Posterior cingulate gyrus (tissue), 11 donors: ENCODE data around the gene DISP1.

Experiments used
- DNase-seq, 10 donors: peaks; one replicate each; pipeline versions ENCODE4 v3.0.0 to v3.0.0-alpha.2; 2020 to 2021; ENCODE audit warnings: mixed read lengths in 3 of 10
- intact Hi-C: fragments of 100-400 bp; cut with DNase I; formaldehyde crosslinking; loops from one replicate; pipeline ENCODE4 v1.15.1; 2023

The DISP1 gene

DNA sequence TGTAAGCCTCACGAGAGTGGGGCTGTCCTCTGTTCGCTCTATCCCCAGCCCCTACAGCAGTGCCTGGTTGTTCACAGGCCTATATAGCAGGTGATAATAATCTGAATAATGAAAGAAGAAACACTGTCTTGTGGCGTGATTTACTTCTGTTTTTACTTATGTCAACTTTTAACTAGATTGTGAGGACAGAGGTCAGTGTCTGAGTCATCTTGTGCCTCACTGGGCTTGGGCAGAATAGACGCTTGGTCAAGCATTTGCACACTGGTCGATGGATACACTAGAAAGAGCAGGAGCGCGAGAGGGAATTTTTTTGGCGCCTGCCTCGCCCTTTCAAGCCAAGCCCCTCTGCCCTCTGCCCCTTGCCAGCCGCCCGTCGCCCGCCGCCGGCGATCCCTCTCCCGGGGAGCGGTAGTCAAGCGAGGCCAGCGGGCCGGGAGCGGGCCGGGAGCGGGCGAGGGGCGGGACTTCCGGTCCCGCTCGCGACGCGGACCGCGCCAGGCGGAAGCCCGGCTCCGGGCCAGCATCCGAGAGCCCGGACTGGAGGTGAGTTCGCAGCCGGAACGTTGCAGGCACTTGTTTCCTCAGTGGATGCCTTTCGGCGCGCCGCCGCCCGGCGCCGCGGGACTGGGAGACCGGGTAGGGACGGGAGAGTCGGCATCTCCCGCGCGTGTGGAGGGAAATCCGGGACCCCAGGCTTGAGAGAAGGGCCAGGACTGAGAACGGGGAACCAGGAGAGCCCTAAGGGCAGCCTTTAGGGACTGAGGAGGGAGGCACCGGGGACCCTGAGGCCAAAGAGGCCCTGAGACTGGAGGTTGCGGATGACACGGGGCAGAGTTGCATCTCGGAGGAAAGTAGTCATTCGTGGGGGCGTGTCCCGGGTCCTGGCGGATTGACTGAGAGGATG lies at the start of gene DISP1:
DISP1 (plus strand) TSS at position 504 of the 904 bp plus-strand sequence. CDS start 127,785 bp downstream, outside the sequence.
- peak; percentile 56 to 96 (median 78) for DNase-seq
- intact Hi-C loops, result loop anchor here (10.0 kb wide), 1 partner anchor 130 kb away; no protein-coding TSS in a partner anchor

DNA sequence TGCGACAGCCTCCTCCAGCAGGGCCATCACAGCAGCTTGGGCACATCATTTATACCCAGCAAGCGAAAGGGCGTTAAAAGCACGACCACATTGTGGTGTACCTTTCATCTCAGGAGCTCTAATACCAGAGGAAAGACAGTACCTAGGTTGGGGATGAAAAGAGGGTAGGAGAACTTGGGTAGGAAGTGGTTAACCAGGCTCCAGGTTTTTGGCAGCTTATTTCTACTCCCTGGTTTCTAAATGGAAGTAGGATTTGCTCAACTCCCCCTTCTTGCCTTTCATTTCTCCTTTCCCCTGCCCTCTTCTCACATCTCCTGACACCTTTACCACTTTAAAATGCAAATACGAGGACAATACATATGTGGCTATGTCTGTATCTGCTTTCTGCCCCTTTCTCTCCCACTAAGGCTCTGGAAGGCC lies 47.7 kb upstream of the DISP1 start:
- DNase-seq, result no peak
- intact Hi-C loops, result no loop called here

- intact Hi-C loops, result no loop called here
- no peak for DNase-seq
These were observed 46.2 kb upstream of the DISP1 start for GRCh38 chr1:222768592-222768991.

GRCh38 chr1:222769181-222769580 lies 45.7 kb upstream of the DISP1 start:
- intact Hi-C loops, result no loop called here
- DNase-seq, result no peak

GRCh38 chr1:222769971-222770620 lies 44.7 kb upstream of the DISP1 start:
- intact Hi-C loops, result no loop called here
- no peak for DNase-seq

GRCh38 chr1:222772996-222773379 lies 41.9 kb upstream of the DISP1 start:
- no peak for DNase-seq
- intact Hi-C loops, result no loop called here

GRCh38 chr1:222777463-222777862 lies 37.4 kb upstream of the DISP1 start:
- intact Hi-C loops, result no loop called here
- no peak for DNase-seq

DNA sequence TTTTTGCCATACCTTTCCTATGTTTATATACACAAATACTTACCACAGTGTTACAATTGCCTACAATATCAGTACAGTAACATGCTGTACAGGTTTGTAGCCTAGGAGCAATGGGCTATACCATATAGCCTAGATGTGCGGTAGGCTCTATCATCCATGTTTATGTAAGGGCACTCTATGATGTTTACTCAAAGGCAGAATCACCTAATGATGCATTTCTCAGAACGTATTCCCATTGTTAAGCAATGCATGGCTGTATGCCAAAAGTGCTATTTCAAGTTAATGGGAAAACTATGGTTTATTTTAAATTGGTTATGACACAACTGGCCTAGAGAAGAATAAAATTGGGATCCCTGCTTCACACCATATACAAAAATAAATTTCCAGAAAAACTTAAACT lies 36.9 kb upstream of the DISP1 start:
- intact Hi-C loops, result no loop called here
- DNase-seq, result no peak

- DNase-seq, result no peak
- intact Hi-C loops, result no loop called here
These were observed 33.6 kb upstream of the DISP1 start for GRCh38 chr1:222781251-222781650.

DNA sequence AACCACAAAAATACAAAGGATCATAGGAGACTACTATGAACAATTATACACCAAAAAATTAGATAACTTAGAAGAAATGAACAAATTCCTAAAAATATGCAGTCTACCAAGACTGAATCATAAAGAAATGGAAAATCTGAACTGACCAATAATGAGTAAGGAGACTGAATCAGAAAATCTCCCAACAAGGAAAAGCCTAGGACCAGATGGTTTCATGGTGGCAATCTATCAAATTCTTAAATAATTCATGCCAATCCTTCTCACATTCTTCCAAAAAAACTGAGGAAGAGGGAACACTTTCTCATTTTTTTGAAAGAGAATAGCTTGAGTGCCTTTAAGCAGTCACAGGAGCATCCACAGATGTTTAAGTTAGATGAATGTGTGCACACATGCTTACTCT lies 31.8 kb upstream of the DISP1 start:
- DNase-seq, result no peak
- intact Hi-C loops, result no loop called here

- no peak for DNase-seq
- intact Hi-C loops, result no loop called here
These were observed 30.5 kb upstream of the DISP1 start for GRCh38 chr1:222784371-222784770.

- DNase-seq, result no peak
- intact Hi-C loops, result no loop called here
These were observed 29.9 kb upstream of the DISP1 start for GRCh38 chr1:222784916-222785315.

DNA sequence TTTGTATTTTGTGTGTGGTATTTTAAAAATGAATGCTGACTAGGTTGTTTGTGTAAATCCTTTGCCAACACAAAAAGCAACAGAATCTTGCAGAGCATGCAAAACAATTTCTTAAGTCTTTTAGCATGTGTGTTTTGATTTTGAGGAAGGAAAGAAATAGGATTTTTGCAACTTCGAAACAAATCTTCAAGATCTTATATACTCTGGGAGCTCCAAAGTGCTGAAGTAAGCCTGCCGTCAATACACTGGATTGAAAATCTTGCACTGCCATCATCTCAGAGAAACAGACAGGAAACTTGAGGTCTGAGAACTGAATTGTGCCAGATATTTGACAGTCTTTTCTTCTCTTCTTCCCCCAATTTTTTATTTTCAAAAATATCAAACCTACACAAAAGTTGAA lies 29.3 kb upstream of the DISP1 start:
- intact Hi-C loops, result no loop called here
- DNase-seq, result no peak

DNA sequence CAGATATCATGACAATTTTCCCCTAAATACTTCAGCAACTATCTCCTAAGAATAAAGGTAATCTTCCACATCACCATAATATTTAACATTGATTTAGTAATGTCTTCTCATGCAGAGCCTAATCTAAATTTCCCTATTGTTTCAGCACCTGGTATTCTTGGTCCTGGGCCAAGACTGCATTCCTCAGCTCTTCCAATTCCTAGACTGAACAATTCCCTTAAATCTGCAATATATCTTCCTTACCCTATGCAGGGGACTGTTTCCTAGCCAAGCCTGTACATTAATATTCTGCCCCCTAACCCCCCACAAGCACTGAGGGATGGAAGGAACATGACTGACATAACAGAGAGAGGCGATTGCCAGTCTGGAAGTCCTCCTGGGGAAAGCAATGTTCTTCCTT lies 28.7 kb upstream of the DISP1 start:
- intact Hi-C loops, result no loop called here
- no peak for DNase-seq

GRCh38 chr1:222787729-222788128 lies 27.1 kb upstream of the DISP1 start:
- intact Hi-C loops, result no loop called here
- no peak for DNase-seq

DNA sequence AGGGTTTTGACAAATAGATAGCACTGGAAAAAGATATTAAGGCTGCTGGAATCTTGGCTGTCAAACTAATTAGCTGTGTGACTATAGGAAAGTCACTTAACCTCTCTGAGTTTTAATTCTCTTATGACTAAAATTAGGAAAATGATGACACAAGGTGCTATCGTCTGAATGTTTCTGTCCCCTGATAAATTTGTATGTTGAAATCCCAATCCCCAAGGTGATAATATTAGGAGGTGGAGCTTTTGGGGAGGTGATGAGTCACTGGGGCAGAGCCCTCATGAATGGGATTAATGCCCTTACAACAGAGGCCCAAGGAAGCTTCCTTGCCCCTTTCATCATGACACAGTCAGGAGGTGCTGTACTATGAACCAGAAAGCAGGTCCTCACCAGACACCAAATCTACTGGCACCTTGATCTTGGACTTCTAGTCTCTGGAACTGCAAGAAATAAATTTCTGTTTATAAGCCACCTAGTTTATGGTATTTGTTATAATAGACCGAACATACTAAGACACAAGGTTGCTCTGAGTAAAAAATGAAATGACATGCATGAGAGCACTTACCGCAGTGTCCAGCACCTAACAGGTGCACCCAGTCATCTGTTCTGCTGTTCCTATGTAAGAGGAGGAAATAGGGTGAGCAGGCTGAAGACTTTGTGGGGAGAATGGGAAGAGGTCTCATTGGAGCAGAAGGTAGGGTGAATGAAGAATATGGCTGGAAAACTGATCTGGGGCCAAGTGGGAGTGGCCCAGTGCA lies 26.3 kb upstream of the DISP1 start:
- intact Hi-C loops, result no loop called here
- DNase-seq, result no peak

DNA sequence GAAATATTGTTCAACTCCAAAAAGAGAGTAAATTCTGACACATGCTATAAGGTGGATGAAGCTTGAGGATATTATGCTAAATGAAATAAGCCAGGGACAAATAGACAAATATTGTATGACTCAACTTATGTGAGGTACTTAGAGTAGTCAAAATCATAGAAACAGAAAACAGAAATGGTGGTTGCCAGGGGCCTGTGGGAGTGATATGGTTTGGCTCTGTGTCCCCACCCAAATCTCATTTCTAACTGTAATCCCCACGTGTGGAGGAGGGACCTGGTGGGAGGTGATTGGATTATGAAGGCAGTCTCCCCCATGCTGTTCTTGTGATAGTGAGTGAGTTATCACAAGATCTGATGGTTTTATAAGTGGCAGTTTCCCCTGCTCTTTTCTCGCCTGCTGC lies 24.7 kb upstream of the DISP1 start:
- no peak for DNase-seq
- intact Hi-C loops, result loop anchor here (2.0 to 5.0 kb wide), 4 partner anchors 21 to 892 kb away; no protein-coding TSS in a partner anchor

- no peak for DNase-seq
- intact Hi-C loops, result loop anchor here (2.0 to 5.0 kb wide), 4 partner anchors 20 to 892 kb away; no protein-coding TSS in a partner anchor
These were observed 24.3 kb upstream of the DISP1 start for GRCh38 chr1:222790520-222790919.

DNA sequence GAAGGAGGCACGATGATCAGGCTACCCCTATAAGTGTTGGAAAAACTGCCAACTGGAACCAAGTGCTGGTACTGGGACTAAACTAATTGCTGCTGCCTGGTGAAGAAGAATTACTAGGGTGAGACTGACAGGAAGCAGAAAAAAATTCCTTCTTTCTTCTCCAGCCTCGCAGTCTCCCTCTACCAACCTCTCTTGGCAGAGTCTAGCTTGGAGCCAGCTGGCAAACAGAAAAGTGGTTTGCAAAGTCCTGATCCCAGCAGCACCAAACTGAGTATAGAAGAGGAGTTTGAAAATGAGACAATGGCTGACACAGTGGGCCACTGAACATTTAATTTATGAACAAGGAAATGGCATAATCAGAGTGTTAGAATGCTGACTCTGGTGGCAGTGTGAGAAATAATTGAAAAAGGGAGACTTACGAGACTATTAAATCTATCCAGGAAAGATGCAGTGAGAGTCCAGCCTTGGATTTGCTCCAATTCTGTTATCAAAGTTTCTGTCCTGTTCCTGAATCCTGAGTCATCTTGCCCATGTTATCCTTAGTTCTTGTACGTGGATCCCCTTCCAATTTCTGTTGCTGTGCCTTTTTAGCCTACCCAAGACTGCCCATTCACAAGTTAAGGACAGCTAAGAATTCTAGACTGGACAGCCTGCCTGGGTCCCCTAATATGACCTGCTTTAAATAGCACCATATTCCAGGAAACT lies 23.7 kb upstream of the DISP1 start:
- DNase-seq, result no peak
- intact Hi-C loops, result loop anchor here (2.0 to 5.0 kb wide), 4 partner anchors 20 to 891 kb away; no protein-coding TSS in a partner anchor

- no peak for DNase-seq
- intact Hi-C loops, result loop anchor here (5.0 kb wide), 2 partner anchors 335 to 890 kb away; no protein-coding TSS in a partner anchor
These were observed 22.1 kb upstream of the DISP1 start for GRCh38 chr1:222792744-222793143.
